Right lobe of liver (tissue), 4 donors: ENCODE results near the gene CYP2A6.
"Not testable (repeated sequence)": the region's sequence is repeated elsewhere in the genome, so short reads cannot be mapped to it uniquely, and the experiment has no call there.

Source experiments
- CTCF ChIP-seq, 4 donors: fragments of 200-600 bp in 3 of 4; fragments of 450-650 bp in 1 of 4; IDR thresholded peaks; one replicate each; pipeline versions ENCODE4 v1.5.1 to v1.8.0; 2016 to 2022; ENCODE audit warnings: antibody characterized with exemption in 4 of 4, mild to moderate bottlenecking in 2 of 4
- POLR2A ChIP-seq: fragments of 450-650 bp; IDR thresholded peaks from one replicate; pipeline ENCODE4 v1.6.1; 2017; ENCODE audit warnings: antibody characterized with exemption, mild to moderate bottlenecking
- donor health status: DM: no; HTN: no; CAD: no.
- donor health status: DM: no; HTN: no; CAD: no.
- donor health status: DM: no; HTN: yes; CAD: no.

GRCh38 chr19:40812571-40812970, 37.7 kb downstream of the CYP2A6 start:
- TF ChIP-seq CTCF (IDR thresholded peaks at IDR 0.05); POLR2A: not testable (repeated sequence)
